GM23248 (cell line): ENCODE data around the gene SMPX. TPM values are rescaled to one million over a fixed set of nuclear protein-coding genes. Genes with fewer than 3 reads are reported as not detected.

ENCODE experiments used
- DNase-seq: peaks from one replicate; pipeline ENCODE4 v3.0.0-alpha.2; 2015
- H2AFZ ChIP-seq: fragments of 200-600 bp; sonication (generic); 2 replicates; pipeline ENCODE4 v1.6.1; 2016; ENCODE audit warnings: antibody characterized with exemption
- H3F3A ChIP-seq: fragments of 200-600 bp; sonication (generic); 2 replicates; pipeline ENCODE4 v1.6.1; 2016; ENCODE audit warnings: mild to moderate bottlenecking, antibody characterized with exemption, mixed run types; ENCODE audit not compliant: insufficient read depth
- H3K27ac ChIP-seq: fragments of 200-600 bp; sonication (generic); 2 replicates; pipeline ENCODE4 v1.5.1; 2016; ENCODE audit warnings: mild to moderate bottlenecking
- H3K27me3 ChIP-seq: fragments of 200-600 bp; sonication (generic); replicated peaks from 2 replicates; pipeline ENCODE4 v1.6.1; 2016; ENCODE audit warnings: mild to moderate bottlenecking; ENCODE audit not compliant: insufficient read depth
- H3K36me3 ChIP-seq: fragments of 200-600 bp; sonication (generic); 2 replicates; pipeline ENCODE4 v1.6.1; 2016; ENCODE audit warnings: low read depth, mild to moderate bottlenecking
- H3K4me1 ChIP-seq: fragments of 200-600 bp; sonication (generic); 2 replicates; pipeline ENCODE4 v1.6.1; 2016; ENCODE audit warnings: mild to moderate bottlenecking; ENCODE audit not compliant: insufficient read depth
- H3K4me2 ChIP-seq: fragments of 200-600 bp; sonication (generic); one replicate; pipeline ENCODE4 v1.6.1; 2016; ENCODE audit warnings: mild to moderate bottlenecking; ENCODE audit not compliant: unreplicated experiment
- H3K4me3 ChIP-seq: fragments of 200-600 bp; sonication (generic); 2 replicates; pipeline ENCODE4 v1.5.1; 2016; ENCODE audit warnings: mild to moderate bottlenecking
- H3K79me2 ChIP-seq: fragments of 200-600 bp; sonication (generic); 2 replicates; pipeline ENCODE4 v1.6.1; 2016; ENCODE audit warnings: mild to moderate bottlenecking; ENCODE audit not compliant: insufficient read depth
- H3K9ac ChIP-seq: fragments of 200-600 bp; sonication (generic); 2 replicates; pipeline ENCODE4 v1.6.1; 2016; ENCODE audit warnings: mild to moderate bottlenecking
- H3K9me2 ChIP-seq: fragments of 200-600 bp; sonication (generic); 2 replicates; pipeline ENCODE4 v1.6.1; 2016; ENCODE audit warnings: mixed run types, mild to moderate bottlenecking, moderate library complexity; ENCODE audit not compliant: insufficient read depth
- H3K9me3 ChIP-seq: fragments of 200-600 bp; sonication (generic); one replicate; pipeline ENCODE4 v1.6.1; 2017; ENCODE audit warnings: low read depth
- H4K20me1 ChIP-seq: fragments of 200-600 bp; sonication (generic); 2 replicates; pipeline ENCODE4 v1.6.0; 2016; ENCODE audit not compliant: insufficient read depth
- EZH2 ChIP-seq: fragments of 200-600 bp; sonication (generic); IDR thresholded peaks from 2 replicates; pipeline ENCODE4 v1.6.1; 2018; ENCODE audit warnings: antibody characterized with exemption, mild to moderate bottlenecking; ENCODE audit not compliant: insufficient read depth, poor library complexity, severe bottlenecking
- EZH2phosphoT487 ChIP-seq: fragments of 200-600 bp; sonication (generic); IDR thresholded peaks from 2 replicates; pipeline ENCODE4 v1.6.1; 2018; ENCODE audit warnings: antibody characterized with exemption, moderate library complexity, mild to moderate bottlenecking, low read depth; ENCODE audit not compliant: insufficient read depth
- WGBS, 2 experiments: methylation state at CpG; one replicate each; pipeline ENCODE4 v1.1.6; 2015 to 2017; ENCODE audit warnings: low lambda C conversion rate in 2 of 2, low coverage in 1 of 2; ENCODE audit errors: missing lambda C conversion rate in 2 of 2; 5-methylcytosine and 5-hydroxymethylcytosine counted together
- in situ Hi-C: fragments of 300-500 bp; cut with MboI; formaldehyde crosslinking; loops from 2 replicates; pipeline ENCODE4 v1.15.0; 2020
- polyA plus RNA-seq: library from polyadenylated mRNA; unstranded; fragments of >200 nt; fragmentation: Nextera tagmentation; extraction: Ambion mirVana; gene quantifications from 2 replicates; pipeline ENCODE4 v1.2.1, GENCODE V29; 2016
- total RNA-seq: library from RNA; depleted of rRNA; stranded (reverse); fragments of >200 nt; shearing (Covaris generic); gene quantifications from 2 replicates; pipeline ENCODE4 v1.2.3, GENCODE V29; 2014

The SMPX gene
- total and polyA plus RNA-seq, 2 experiments from 2014 or later: not detected

DNA sequence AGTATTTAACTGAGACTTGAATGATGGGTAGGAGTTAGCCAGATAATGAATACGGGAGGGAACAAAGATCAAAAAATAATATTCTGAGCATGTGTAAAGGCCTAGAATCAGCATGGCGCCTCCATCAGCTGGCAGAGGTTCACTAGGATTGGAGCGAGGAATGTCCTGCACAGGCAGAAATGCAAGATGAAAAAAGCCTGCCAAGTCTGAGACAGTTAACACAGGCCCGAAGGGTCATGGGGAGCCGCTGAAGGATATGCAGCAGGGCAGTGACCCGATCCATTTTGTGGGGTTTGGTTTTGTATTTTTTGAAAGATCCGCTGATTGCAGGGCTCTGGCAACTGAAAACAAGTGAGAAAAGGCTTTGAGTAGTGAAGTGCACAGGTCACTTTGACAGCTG lies 40.1 kb downstream of the SMPX start:
- Histone ChIP-seq H2AFZ (no peak overlapping the region), H3K9me3 (no peaks in the 10 kb centered on the region), H3K4me3 (no peak overlapping the region), H3K9me2 (no peaks in the 10 kb centered on the region), H3K36me3 (no peaks in the 10 kb centered on the region), H3F3A (no peaks in the 10 kb centered on the region), H3K4me2 (no peak overlapping the region), H3K4me1 (no peaks in the 10 kb centered on the region), H4K20me1 (no peaks in the 10 kb centered on the region), H3K27me3 (no peaks in the 10 kb centered on the region), H3K27ac (no peak overlapping the region), H3K9ac (no peak overlapping the region), H3K79me2 (no peaks in the 10 kb centered on the region)
- no peak for DNase-seq
- in situ Hi-C loops: no loop called here
- TF ChIP-seq EZH2 (no peak), EZH2phosphoT487 (no peak)
- WGBS, 2 experiments: 88 to 91% methylated on average over 5 to 7 of the region's 7 CpGs

- in situ Hi-C loops: no loop called here
- 13 to 43% methylated on average over 2 of the region's 2 CpGs for WGBS, 2 experiments
- Histone ChIP-seq H3K9me3 (no peaks in the 10 kb centered on the region), H3K9ac (no peak overlapping the region), H3K4me2 (no peak overlapping the region), H3K36me3 (no peaks in the 10 kb centered on the region), H3K79me2 (no peaks in the 10 kb centered on the region), H3K27me3 (no peaks in the 10 kb centered on the region), H3K27ac (no peak overlapping the region), H2AFZ (no peak overlapping the region), H3K4me1 (no peaks in the 10 kb centered on the region), H3K9me2 (no peaks in the 10 kb centered on the region), H4K20me1 (no peaks in the 10 kb centered on the region), H3F3A (no peaks in the 10 kb centered on the region), H3K4me3 (no peak overlapping the region)
- no peak for TF ChIP-seq EZH2phosphoT487
- no peak for TF ChIP-seq EZH2
- DNase-seq: no peak
Measured at GRCh38 chrX:21715825-21716224, 42.1 kb downstream of the SMPX start.

DNA sequence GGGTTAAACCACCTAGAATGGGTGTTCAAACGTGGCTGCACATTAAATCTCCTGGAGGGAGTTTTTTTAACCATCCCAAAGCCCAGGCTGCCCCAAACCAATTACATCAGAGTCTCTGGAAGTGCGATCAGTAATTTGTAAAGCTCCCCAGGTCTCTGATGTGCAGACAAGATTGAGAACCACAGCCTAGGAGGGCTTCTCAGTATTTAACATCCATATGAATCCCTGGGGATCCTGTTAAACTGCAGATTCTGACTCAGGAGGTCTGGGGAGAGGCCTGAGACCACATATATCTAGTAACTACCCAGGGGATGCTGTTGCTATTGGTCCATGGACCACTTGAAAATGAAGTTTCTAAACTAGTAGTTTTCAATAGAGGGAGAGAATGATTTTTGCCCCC lies 42.6 kb downstream of the SMPX start:
- Histone ChIP-seq H3K9ac (no peak overlapping the region), H3K4me3 (no peak overlapping the region), H3K4me2 (no peak overlapping the region), H3K4me1 (no peaks in the 10 kb centered on the region), H4K20me1 (no peaks in the 10 kb centered on the region), H3K27me3 (no peaks in the 10 kb centered on the region), H3K79me2 (no peaks in the 10 kb centered on the region), H3K36me3 (no peaks in the 10 kb centered on the region), H3K9me2 (no peaks in the 10 kb centered on the region), H2AFZ (no peak overlapping the region), H3F3A (no peaks in the 10 kb centered on the region), H3K9me3 (no peaks in the 10 kb centered on the region), H3K27ac (no peak overlapping the region)
- 43 to 58% methylated on average over 2 of the region's 2 CpGs for WGBS, 2 experiments
- no peak for DNase-seq
- in situ Hi-C loops: no loop called here
- TF ChIP-seq EZH2phosphoT487 (no peak), EZH2 (no peak)

DNA sequence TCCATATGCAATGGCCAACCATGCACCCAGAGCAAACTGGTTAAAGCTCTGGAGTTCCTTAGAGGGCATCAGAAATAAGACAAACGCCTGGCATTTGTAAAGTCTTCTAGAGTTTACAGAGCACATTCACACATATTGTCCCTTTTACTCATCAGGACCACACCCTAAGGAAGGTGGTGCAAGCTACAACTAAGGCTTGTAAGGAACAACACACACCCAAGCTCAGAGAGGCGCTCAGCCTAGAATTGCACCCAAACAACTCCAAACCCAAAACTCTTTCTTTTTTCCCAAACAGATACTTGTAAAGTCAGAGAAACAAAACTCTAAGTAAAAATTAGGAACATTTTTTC lies 46.1 kb downstream of the SMPX start:
- no peaks in the 10 kb centered on the region for H4K20me1 ChIP-seq
- no peaks in the 10 kb centered on the region for H3K27me3 ChIP-seq
- DNase-seq: peak; percentile 8
- no peak overlapping the region for H3K4me3 ChIP-seq
- no peak overlapping the region for H3K4me2 ChIP-seq
- in situ Hi-C loops: no loop called here
- no peaks in the 10 kb centered on the region for H3K36me3 ChIP-seq
- H2AFZ ChIP-seq: no peak overlapping the region
- TF ChIP-seq EZH2 (no peak), EZH2phosphoT487 (no peak)
- H3K4me1 ChIP-seq: no peaks in the 10 kb centered on the region
- no peak overlapping the region for H3K9ac ChIP-seq
- no peaks in the 10 kb centered on the region for H3K9me2 ChIP-seq
- no peak overlapping the region for H3K27ac ChIP-seq
- no peaks in the 10 kb centered on the region for H3K79me2 ChIP-seq
- WGBS, 2 experiments: 77 to 91% methylated on average over 2 of the region's 2 CpGs
- no peaks in the 10 kb centered on the region for H3F3A ChIP-seq
- H3K9me3 ChIP-seq: no peaks in the 10 kb centered on the region
